GM12878 (cell line): ENCODE measurements around the gene TUT1. TPM values are rescaled to one million over a fixed set of nuclear protein-coding genes. Genes with fewer than 3 reads are reported as not detected.

Experiments
- ATAC-seq: fragments of 200-7000 bp; cut with Tn5 transposase; 3 replicates; pipeline ENCODE4 v1.9.1; 2020; ENCODE audit warnings: mild to moderate bottlenecking, moderate library complexity
- BruUV-seq: library from RNA; stranded (reverse); fragments of 400-500 nt; replicated peaks from 2 replicates; lab custom pipeline; 2021; lab: Mats Ljungman, UMichigan
- CTCF ChIA-PET: fragments of 300-600 bp; sonication (Branson Sonifier 250); formaldehyde crosslinking; extraction: SDS; loops from one replicate; lab custom pipeline; 2021; ENCODE audit warnings: inconsistent platforms; lab: Yijun Ruan, JAX
- POLR2A ChIA-PET: fragments of 350-600 bp; formaldehyde crosslinking; extraction: SDS; loops from one replicate; lab custom pipeline; 2021; ENCODE audit warnings: inconsistent platforms; lab: Charles Lee
- RAD21 ChIA-PET: fragments of 300-600 bp; sonication (Branson Sonifier 250); formaldehyde crosslinking; loops from one replicate; lab custom pipeline; 2023; ENCODE audit warnings: antibody characterized with exemption; ENCODE audit not compliant: unreplicated experiment; lab: Charles Lee
- SMC1A ChIA-PET: fragments of 300-600 bp; sonication (Branson Sonifier 250); formaldehyde crosslinking; loops from one replicate; lab custom pipeline; 2023; ENCODE audit not compliant: unreplicated experiment, uncharacterized antibody; lab: Charles Lee
- DNase-seq: peaks from one replicate; pipeline ENCODE4 v3.0.0-alpha.2; 2011; ENCODE audit warnings: low read depth, low spot score
- FAIRE-seq: peaks from 3 replicates; lab custom pipeline; 2011; peaks lifted over from hg19 to GRCh38; lab: Jason Lieb, UNC
- H2AFZ ChIP-seq: 2 replicates; pipeline ENCODE4 v1.6.0; 2011; ENCODE audit warnings: low read depth, low read length, control low read depth; ENCODE audit not compliant: control insufficient read depth
- H3K27ac ChIP-seq: 2 replicates; pipeline ENCODE4 v1.5.1; 2011; ENCODE audit warnings: control low read depth; ENCODE audit not compliant: control insufficient read depth, insufficient read depth
- H3K27me3 ChIP-seq, 2 experiments: replicated peaks in 1 of 2; 2 replicates each; pipeline versions ENCODE4 v1.6.0 to v1.6.1; 2011; ENCODE audit warnings: low read length in 1 of 2; ENCODE audit not compliant: control insufficient read depth in 2 of 2, insufficient read depth in 2 of 2
- H3K36me3 ChIP-seq, 2 experiments: 2 replicates each; pipeline ENCODE4 v1.5.1; 2011; ENCODE audit warnings: low read length in 1 of 2; ENCODE audit not compliant: control insufficient read depth in 2 of 2, insufficient read depth in 2 of 2
- H3K4me1 ChIP-seq: 2 replicates; pipeline ENCODE4 v1.6.1; 2011; ENCODE audit warnings: mild to moderate bottlenecking, low read length, moderate library complexity, mixed read lengths; ENCODE audit not compliant: control insufficient read depth, insufficient read depth
- H3K4me2 ChIP-seq: 2 replicates; pipeline ENCODE4 v1.6.0; 2011; ENCODE audit warnings: control low read depth; ENCODE audit not compliant: control insufficient read depth, insufficient read depth
- H3K4me3 ChIP-seq: fragments of 200-600 bp; sonication (generic); 2 replicates; pipeline ENCODE4 v1.5.1; 2016
- H3K79me2 ChIP-seq: 2 replicates; pipeline ENCODE4 v1.6.0; 2011; ENCODE audit warnings: low read length; ENCODE audit not compliant: control insufficient read depth, insufficient read depth
- H3K9ac ChIP-seq: 2 replicates; pipeline ENCODE4 v1.8.0; 2011; ENCODE audit warnings: low read length, control low read depth, mixed read lengths; ENCODE audit not compliant: control insufficient read depth, insufficient read depth
- H3K9me3 ChIP-seq: replicated peaks from 3 replicates; pipeline ENCODE4 v1.5.1; 2011; ENCODE audit warnings: mild to moderate bottlenecking, low read length; ENCODE audit not compliant: control insufficient read depth, insufficient read depth
- H4K20me1 ChIP-seq: 2 replicates; pipeline ENCODE4 v1.6.0; 2011; ENCODE audit not compliant: control insufficient read depth, insufficient read depth
- E4F1 ChIP-seq: fragments of 450-650 bp; IDR thresholded peaks from 2 replicates; pipeline ENCODE4 v1.6.1; 2018; ENCODE audit warnings: borderline replicate concordance, mild to moderate bottlenecking; ENCODE audit not compliant: partially characterized antibody
- EGR1 ChIP-seq, 2 experiments: IDR thresholded peaks; 1 replicate in 1 of 2; 2 replicates in 1 of 2; pipeline ENCODE4 v1.6.1; 2011 to 2012; ENCODE audit warnings: low read depth in 2 of 2, low read length in 2 of 2, borderline replicate concordance in 1 of 2, mild to moderate bottlenecking in 1 of 2, moderate library complexity in 1 of 2
- EZH2 ChIP-seq: IDR thresholded peaks from 2 replicates; pipeline ENCODE4 v1.6.1; 2012; ENCODE audit warnings: low read depth, mild to moderate bottlenecking, control low read depth, inconsistent platforms, low read length, borderline replicate concordance; ENCODE audit not compliant: control insufficient read depth
- NKRF ChIP-seq: fragments of 450-650 bp; conservative IDR thresholded peaks from 2 replicates; pipeline ENCODE4 v1.6.1; 2017; ENCODE audit warnings: mild to moderate bottlenecking, moderate library complexity
- TAF1 ChIP-seq: IDR thresholded peaks from 2 replicates; pipeline ENCODE4 v1.6.1; 2011; ENCODE audit warnings: mild to moderate bottlenecking, low read depth, low read length, borderline replicate concordance
- TARDBP ChIP-seq: IDR thresholded peaks from 2 replicates; pipeline ENCODE4 v1.6.1; 2016; ENCODE audit warnings: borderline replicate concordance
- ZNF207 ChIP-seq: fragments of 450-650 bp; IDR thresholded peaks from 2 replicates; pipeline ENCODE4 v1.6.1; 2014; ENCODE audit warnings: antibody characterized with exemption, mild to moderate bottlenecking, borderline replicate concordance
- ZSCAN29 ChIP-seq: fragments of 450-650 bp; IDR thresholded peaks from 2 replicates; pipeline ENCODE4 v1.6.1; 2017; ENCODE audit warnings: mild to moderate bottlenecking, moderate library complexity
- WGBS: methylation state at CpG from one replicate; pipeline ENCODE4 v1.1.6; 2016; ENCODE audit warnings: low lambda C conversion rate; ENCODE audit not compliant: insufficient replicate concordance, insufficient coverage; ENCODE audit errors: missing lambda C conversion rate; 5-methylcytosine and 5-hydroxymethylcytosine counted together
- in situ Hi-C: fragments of 300-500 bp; cut with MboI; formaldehyde crosslinking; loops from 9 replicates; pipeline ENCODE4 v1.14.3; 2018; ENCODE audit warnings: mixed read lengths
- intact Hi-C: fragments of 100-400 bp; cut with micrococcal nuclease; formaldehyde crosslinking; loops from one replicate; pipeline ENCODE4 v1.14.2; 2022; ENCODE audit not compliant: unreplicated experiment
- polyA plus RNA-seq, 11 experiments: library from polyadenylated mRNA; depleted of rRNA in 4 of 11; unstranded in 6 of 11; stranded (reverse) in 5 of 11; fragments of >200 nt; fragmentation: Nextera tagmentation in 4 of 11; fragmentation: Illumina TruSeq in 1 of 11; extraction: Ambion mirVana in 4 of 11; extraction: Trizol in 1 of 11; gene quantifications; 1 replicate in 1 of 11; 2 replicates in 10 of 11; pipeline versions ENCODE4 v1.2.1 to v1.2.3, GENCODE V29; 2011 to 2016; ENCODE audit warnings: inconsistent platforms in 2 of 11, missing spikeins in 2 of 11, low read depth in 1 of 11
- total RNA-seq, 4 experiments: library from RNA; depleted of rRNA in 3 of 4; stranded (reverse); fragments of >200 nt in 3 of 4; fragmentation: Illumina TruSeq in 1 of 4; extraction: Trizol in 1 of 4; gene quantifications; 2 replicates each; pipeline versions ENCODE4 v1.2.1 to v1.2.3, GENCODE V29; 2013 to 2021
- TF ChIP-seq, protein P1 (sequence below): fragments of 450-650 bp; IDR thresholded peaks from 2 replicates; pipeline ENCODE4 v1.6.1; 2017; ENCODE audit warnings: mild to moderate bottlenecking, moderate library complexity
- TF ChIP-seq, protein P2 (sequence below): fragments of 150-350 bp; IDR thresholded peaks from 2 replicates; pipeline ENCODE4 v1.6.1; 2016; ENCODE audit warnings: low read depth, low read length

The TUT1 gene
- total and polyA plus RNA-seq, 10 of the 15 experiments (the other 5 are each of a cell fraction or from before 2014, with no cell fraction given) = 1.1 to 29.9 (median 16.2) TPM

DNA sequence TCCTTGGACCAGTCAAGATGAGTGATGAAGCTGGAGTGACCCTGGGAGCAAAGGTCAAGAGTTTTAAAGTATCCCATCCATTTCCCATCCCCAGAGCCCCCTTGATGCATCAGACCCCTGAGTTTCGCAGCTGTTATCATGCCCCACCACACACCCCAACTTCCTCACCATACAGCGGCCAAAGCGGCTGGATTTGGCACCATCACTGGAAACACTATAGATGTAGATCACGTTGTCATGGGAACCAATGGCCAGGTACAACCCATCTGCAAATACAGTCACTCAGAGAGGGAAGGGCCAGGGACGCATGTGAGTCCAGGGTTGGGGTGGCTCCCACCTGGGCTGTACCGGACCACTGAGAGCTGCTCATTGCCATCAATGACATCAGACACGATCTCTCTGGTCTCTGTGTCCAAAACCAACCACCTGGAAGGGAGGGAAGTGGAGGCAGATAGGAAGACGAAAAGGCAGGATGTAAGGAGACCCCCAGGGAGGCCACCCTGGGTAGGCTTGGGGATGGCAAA, 12.5 kb upstream of the TUT1 start:
- Histone ChIP-seq H2AFZ (no peak overlapping the region), H3K4me2 (no peak overlapping the region), H3K4me1 (peaks cover 14% of the 10 kb centered on the region), H3K4me3 (no peak overlapping the region), H3K27ac (no peak overlapping the region), H3K79me2 (peaks cover 27% of the 10 kb centered on the region), H3K9ac (no peak overlapping the region), H4K20me1 (no peaks in the 10 kb centered on the region; the same call in 1 of the 2 replicates), H3K27me3 (no peaks in the 10 kb centered on the region), H3K36me3 (peaks cover 3 to 16% of the 10 kb centered on the region in 2 experiments; a peak in 3 of 4 replicates), H3K9me3 (no peaks in the 10 kb centered on the region)
- no peak for FAIRE-seq
- intact Hi-C loops (loop anchor here (5.0 kb wide), 2 partner anchors 103 to 123 kb away; partner anchors contain the start of genes BSCL2, GNG3, HNRNPUL2 and TTC9C), in situ Hi-C loops (no loop called here)
- RAD21 ChIA-PET = interaction anchor here (0.9 kb wide), 1 partner anchor 12 kb away, joined by 4 read pairs; the partner anchor contains the start of gene TUT1
- TF ChIP-seq EZH2 (no peak), ZNF207 (no peak), NKRF (no peak), E4F1 (no peak), TARDBP (no peak), TAF1 (no peak), EGR1 (IDR thresholded peaks at IDR 0.05; ENCODE audit: borderline replicate concordance in 1 of 2, low read depth in 2 of 2, low read length in 2 of 2) (no peak), ZSCAN29 (no peak)
- TF ChIP-seq, protein P1, sequence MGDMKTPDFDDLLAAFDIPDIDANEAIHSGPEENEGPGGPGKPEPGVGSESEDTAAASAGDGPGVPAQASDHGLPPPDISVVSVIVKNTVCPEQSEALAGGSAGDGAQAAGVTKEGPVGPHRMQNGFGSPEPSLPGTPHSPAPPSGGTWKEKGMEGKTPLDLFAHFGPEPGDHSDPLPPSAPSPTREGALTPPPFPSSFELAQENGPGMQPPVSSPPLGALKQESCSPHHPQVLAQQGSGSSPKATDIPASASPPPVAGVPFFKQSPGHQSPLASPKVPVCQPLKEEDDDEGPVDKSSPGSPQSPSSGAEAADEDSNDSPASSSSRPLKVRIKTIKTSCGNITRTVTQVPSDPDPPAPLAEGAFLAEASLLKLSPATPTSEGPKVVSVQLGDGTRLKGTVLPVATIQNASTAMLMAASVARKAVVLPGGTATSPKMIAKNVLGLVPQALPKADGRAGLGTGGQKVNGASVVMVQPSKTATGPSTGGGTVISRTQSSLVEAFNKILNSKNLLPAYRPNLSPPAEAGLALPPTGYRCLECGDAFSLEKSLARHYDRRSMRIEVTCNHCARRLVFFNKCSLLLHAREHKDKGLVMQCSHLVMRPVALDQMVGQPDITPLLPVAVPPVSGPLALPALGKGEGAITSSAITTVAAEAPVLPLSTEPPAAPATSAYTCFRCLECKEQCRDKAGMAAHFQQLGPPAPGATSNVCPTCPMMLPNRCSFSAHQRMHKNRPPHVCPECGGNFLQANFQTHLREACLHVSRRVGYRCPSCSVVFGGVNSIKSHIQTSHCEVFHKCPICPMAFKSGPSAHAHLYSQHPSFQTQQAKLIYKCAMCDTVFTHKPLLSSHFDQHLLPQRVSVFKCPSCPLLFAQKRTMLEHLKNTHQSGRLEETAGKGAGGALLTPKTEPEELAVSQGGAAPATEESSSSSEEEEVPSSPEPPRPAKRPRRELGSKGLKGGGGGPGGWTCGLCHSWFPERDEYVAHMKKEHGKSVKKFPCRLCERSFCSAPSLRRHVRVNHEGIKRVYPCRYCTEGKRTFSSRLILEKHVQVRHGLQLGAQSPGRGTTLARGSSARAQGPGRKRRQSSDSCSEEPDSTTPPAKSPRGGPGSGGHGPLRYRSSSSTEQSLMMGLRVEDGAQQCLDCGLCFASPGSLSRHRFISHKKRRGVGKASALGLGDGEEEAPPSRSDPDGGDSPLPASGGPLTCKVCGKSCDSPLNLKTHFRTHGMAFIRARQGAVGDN = no peak
- TF ChIP-seq, protein P2, sequence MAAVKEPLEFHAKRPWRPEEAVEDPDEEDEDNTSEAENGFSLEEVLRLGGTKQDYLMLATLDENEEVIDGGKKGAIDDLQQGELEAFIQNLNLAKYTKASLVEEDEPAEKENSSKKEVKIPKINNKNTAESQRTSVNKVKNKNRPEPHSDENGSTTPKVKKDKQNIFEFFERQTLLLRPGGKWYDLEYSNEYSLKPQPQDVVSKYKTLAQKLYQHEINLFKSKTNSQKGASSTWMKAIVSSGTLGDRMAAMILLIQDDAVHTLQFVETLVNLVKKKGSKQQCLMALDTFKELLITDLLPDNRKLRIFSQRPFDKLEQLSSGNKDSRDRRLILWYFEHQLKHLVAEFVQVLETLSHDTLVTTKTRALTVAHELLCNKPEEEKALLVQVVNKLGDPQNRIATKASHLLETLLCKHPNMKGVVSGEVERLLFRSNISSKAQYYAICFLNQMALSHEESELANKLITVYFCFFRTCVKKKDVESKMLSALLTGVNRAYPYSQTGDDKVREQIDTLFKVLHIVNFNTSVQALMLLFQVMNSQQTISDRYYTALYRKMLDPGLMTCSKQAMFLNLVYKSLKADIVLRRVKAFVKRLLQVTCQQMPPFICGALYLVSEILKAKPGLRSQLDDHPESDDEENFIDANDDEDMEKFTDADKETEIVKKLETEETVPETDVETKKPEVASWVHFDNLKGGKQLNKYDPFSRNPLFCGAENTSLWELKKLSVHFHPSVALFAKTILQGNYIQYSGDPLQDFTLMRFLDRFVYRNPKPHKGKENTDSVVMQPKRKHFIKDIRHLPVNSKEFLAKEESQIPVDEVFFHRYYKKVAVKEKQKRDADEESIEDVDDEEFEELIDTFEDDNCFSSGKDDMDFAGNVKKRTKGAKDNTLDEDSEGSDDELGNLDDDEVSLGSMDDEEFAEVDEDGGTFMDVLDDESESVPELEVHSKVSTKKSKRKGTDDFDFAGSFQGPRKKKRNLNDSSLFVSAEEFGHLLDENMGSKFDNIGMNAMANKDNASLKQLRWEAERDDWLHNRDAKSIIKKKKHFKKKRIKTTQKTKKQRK = no peak
- no peak for ATAC-seq
- POLR2A ChIA-PET = interaction anchor here (0.6 to 1.4 kb wide), 3 partner anchors 8 to 36 kb away, joined by 3 to 5 read pairs (median 3); partner anchors contain the start of gene B3GAT3
- 80% methylated on average over 8 of the region's 8 CpGs for WGBS
- CTCF ChIA-PET = no interaction called here
- BruUV-seq = no TSS peak
- SMC1A ChIA-PET = no interaction called here
- no peak for DNase-seq
